GM19452 (cell line): Measurements from ENCODE around the gene ATP10A.

Experiments used
- ATAC-seq: cut with Tn5 transposase; IDR thresholded peaks from one replicate; pipeline ENCODE4 v1.9.1; 2021; ENCODE audit not compliant: unreplicated experiment

The ATP10A gene

DNA sequence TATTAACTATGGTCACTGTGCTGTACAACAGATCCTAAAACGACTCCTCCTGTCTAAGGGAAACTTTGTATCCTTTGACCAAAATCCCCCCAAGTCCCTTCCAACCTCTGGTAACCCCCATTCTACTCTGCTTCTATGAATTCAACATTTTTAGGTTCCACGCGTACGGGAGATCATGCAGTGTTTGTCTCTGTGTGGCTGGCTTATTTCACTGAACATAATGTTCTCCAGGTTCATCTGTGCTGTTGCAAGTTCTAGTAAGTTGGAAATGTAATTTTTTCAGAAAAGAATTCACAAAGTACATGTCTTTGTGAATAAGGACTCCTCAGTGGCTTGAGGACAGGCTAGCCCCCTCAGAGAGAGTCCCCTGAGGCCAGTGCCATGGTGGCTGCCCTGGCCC, 66.1 kb downstream of the ATP10A start:
- no peak for ATAC-seq

DNA sequence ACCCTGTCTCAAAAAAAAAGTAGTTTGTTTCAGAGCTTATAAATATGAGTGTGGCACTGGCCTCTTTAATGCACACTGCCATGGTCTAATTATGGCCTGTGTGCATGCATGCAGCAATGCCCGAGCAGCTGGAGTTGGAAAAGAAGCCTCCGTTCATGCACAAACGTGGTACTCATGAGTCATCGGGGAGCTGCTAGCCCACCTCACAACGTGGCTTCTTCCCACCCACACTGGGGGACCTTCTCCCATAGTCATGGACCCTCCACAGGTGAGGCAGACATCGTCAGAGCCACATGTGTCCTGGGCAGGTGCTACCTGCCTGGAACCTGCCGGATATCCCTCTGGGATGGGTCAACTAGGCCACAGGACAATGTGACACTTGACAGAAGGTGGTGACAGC, 66.7 kb downstream of the ATP10A start:
- no peak for ATAC-seq

DNA sequence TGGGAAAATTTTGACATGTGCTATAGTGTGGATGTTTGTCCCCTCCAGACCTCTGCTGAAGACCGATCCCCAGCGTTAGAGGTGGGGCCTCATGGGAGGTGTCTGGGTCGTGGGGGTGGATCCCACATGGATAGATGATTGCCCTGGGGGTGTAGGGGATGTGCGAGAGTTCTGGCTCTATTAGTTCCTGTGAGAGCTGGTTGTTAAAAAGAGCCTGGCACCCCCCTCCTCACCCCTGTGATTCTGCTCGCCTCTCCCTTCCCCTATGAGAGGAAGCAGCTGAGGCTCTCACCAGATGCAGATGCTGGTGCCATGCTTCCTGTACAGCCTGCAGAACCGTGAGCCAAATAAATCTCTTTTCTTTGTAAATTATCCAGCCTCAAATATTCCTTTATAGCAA, 67.4 kb downstream of the ATP10A start:
- no peak for ATAC-seq

DNA sequence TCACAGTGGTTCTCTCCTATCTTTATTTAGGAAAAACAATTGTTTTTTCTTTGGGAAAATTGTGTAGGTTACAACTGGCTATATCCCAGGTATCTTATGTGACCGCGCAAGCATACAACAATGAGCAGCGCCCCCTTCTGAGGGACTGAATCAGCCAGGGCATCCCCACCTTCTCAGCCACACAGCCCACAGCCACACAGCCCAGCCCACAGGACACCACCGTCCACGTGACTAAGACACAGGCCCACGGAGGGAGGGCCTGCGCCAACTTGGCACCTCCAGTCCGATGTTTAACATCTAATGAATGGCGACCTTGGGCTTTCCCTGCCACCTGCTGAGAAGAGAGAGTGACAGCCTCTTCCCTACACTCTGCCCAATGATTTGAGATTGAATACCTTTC, 68.1 kb downstream of the ATP10A start:
- ATAC-seq = no peak

GRCh38 chr15:25793354-25794050, 69.6 kb downstream of the ATP10A start:
- ATAC-seq = peak; percentile 60

DNA sequence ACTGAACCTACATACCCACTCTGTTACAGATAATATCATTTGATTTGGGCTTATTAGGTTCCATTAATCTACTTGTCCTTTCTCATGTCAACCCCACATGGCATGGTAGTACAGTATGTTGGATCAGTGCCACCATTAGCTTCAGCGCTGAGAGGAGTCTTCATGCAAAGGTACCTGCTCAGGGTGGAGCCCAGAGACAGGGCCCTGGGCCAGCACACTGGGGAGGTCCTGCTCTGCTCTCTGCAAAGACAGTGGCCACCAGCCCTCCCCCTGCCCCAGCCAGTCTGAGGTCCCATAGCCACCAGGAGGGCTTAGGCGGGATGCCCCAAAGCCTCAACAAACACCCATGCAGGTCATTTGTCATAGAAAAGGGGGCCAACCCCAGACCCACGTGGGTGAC, 71.0 kb downstream of the ATP10A start:
- no peak for ATAC-seq

DNA sequence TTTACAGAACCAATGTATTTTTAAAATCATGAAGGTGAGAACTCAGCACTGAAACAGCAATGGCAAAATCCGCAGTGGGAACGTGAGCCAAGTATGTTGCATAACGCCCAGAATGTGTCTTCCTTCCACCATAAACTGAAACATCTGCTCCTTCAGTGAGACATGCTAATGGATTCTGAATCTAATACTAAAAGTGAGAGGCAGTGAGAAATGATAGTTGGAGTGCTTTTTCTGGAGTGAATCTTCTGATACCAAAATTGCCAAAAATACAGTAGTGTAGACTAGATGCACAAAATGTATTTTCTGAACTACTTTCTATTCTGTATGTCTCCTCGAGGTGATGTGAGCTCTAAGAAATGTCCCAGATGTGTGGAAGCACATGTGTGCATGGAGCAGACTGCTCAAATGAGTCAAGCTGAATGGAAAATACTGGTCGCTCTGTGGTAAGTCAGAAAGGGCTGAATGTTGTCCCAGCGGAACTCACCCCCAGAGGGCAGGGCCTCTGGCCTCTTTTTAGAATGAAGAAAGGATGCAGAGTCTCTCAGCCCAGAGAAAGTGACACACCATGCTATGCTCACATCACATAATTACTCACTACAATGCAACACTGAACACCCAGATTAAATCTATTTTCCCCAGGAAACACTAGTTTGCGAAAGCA, 73.0 kb downstream of the ATP10A start:
- no peak for ATAC-seq

- ATAC-seq = no peak
These were observed 73.5 kb downstream of the ATP10A start for GRCh38 chr15:25789616-25789999.

DNA sequence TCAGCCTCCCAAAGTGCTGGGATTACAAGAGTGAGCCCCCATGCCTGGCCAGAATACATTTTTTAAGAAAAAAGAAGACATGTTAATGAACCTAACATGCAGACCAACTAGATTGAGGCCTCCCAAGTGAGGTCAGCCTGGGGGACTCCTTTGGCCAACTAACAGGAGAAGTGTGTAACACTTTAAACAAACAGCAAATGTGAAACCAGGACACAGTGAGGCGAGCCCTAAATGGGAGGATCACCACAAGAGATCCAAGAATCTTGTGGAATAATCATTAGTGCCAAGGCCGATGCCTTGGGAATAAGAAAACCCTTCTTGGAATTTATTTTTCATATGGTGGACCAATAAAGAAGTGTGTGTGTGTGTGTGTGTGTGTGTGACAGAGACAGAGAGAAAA, 73.9 kb downstream of the ATP10A start:
- ATAC-seq = no peak

DNA sequence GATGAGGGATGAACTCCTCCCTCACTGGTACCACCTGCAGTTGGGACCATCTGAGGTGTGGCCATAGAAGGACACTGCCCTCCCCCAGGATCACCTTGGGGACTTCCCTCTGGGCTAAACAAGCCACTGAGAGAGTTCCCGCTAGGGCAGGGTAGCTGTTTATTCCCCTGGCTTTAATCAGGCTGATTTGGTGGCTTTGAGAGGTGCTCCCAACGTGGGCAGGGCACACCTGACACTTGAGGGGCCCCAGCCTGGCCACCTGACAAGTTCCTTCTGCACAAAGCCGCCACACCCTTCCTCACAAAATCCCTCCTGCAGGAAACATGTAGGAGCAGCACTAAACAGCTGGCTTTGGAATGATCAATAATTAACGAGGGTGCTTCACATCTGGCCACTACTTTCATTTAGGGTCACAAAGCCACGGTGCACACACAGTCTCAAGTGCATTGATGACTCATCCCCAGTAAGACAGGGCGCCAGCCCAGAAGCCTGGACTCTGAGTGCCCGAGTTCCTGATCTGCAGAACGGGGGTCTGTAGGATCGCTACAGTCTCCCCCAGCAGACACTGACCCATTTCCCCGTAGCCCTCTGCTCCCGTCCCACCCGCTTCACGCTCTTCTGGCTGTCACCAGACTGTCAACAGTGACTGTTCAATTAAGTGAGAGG, 75.1 kb downstream of the ATP10A start:
- ATAC-seq = no peak

DNA sequence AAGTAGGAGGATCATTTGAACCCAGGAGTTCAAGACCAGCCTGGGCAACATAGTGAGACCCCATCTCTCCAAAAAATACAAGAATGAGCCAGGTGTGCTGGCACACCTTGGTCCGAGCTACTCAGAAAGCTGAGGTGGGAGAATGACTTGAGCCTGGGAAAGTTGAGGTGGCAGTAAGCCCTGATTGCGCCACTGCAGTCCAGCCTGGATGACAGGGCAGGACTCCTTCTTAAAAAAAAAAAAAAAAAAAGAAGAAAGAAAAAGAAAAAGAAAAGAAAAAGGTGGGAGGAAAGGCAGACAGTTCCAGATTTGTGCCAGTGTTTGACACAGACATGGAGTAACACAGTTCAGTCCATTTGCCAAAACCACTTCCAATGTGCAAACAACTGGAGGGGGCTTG, 75.7 kb downstream of the ATP10A start:
- ATAC-seq = no peak

- ATAC-seq = no peak
These were observed 77.1 kb downstream of the ATP10A start for GRCh38 chr15:25786040-25786439.

GRCh38 chr15:25785641-25786025, 77.5 kb downstream of the ATP10A start:
- no peak for ATAC-seq

DNA sequence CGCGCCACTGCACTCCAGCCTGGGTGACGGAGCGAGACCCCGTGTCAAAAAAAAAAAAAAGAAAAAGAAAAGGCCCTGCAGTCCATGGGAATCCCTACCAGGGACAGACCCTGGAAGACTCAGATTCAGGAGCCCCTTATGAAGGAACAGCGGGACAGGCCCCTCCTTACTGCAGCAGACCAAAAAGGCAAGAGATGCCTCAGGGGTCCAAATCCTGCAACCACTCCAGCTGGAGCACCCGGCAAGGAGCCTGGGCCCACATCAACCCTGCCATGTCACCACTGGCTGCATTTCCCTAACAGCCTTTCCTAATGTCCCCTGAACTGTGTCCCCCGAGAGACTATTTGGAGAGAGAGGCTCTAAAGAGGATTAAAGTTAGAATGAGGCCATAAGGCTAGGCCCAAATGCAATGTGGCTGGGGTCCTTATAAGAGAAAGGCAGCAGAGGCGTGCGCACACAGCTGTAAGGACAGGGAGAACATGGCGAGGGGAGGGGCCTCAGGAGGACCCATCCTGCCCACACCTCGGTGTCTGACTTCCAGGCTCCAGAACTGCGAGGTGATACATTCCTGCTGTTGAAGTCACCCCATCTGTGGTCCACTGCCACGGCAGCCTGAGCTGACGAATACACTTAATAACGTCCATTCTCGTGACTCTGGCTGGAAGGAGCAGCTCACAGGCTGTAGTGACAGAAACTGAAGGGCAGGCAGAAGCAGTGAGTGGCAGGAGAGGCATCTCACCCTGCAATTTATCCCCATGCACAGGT, 78.1 kb downstream of the ATP10A start:
- ATAC-seq = no peak

GRCh38 chr15:25783607-25784540, 79.3 kb downstream of the ATP10A start:
- no peak for ATAC-seq

DNA sequence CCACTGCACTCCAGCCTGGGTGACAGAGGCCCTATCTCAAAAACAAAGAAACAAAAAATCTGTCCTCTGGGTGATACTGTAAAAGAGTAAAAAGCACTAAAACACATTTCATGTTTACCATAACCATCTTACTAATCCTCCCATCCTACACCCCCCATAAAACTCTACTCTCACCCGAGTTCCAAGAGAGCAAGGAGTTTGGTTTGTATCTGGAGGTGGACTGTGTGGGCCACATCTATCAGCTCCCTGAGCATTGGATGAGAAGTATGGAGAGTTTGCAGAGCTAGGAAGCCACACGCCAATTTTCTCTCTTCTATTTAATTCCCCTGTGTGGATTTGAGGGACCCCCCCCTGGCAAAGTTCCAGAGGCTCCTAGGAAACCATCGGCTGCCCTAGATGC, 80.0 kb downstream of the ATP10A start:
- ATAC-seq = no peak

DNA sequence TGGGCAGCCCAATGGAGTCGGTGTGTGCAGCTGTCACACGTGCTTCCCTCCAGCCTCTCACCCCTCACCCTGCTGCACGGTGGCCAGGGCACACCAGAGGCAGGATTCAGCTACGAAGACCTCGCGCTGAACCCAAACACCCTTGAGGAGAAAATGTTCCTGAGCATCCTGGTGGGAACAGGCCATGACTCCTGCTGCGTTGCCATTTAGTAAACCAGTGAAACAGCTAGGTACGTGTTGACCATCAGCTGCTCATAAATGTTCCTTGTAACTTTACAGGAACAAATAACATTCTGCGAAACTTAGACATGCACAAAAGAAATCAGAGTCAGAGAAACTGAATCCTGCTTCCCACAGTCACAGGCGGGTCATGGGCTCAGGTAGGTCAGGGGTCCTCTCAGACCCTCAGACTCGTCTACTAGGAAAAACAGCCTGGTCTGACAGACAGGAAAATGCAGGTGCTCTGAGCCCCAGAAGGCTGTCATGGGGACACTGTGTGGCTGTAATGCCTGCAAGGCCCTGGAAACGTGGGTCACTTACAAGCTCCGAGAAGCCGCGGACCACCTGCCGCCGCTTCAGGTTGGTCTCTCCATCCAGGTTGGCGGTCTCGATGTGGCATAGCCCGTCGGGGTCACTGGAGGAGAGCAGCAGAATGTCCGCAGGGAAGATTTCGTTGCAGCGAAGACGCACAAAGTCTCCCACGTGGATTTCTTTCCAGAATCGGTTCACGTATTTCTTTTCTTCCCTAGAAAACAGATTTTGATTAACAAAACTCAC, 82.5 kb downstream of the ATP10A start:
- no peak for ATAC-seq

DNA sequence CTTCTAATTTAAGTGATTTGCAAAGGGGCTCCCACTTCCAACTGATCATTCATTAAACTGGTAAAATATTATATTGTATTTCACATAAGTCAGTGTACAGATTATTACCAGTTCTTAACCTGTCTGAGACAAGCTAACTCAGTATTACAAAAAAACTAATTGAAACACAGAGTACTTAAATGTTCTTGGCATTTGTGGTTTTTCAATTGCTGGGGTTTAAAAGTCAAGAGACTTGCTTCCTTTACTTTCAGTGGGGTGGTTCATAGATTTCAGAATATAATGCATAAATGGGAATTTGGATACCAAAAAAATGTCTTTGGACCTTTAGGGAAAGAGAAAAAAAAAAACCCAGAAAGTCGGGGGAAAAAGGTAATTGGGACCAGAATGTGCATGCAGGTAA, 85.0 kb downstream of the ATP10A start:
- no peak for ATAC-seq

DNA sequence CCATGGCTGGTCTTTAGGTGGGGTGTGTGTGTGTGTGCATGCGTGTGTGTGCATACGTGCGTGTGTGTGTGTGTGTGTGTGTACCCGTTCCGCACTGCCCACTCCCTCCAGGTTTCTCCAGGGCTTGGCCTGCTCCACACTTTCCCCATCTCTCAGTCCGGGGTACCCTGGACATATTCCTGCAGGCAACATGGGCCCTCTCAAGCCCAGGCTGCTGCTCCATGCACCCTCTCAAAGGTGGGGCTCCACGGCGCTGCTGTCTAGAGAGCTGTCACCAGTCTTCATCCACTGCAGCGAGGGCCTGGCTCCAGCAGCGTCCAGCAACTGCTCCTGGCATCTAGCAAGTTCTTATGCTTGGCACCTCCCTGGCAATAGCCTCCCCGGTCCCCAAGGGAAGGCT, 86.1 kb downstream of the ATP10A start:
- no peak for ATAC-seq
